ENCODE data around the gene ADAMTS10. TPM values are rescaled to one million over a fixed set of nuclear protein-coding genes. Genes with fewer than 3 reads are reported as not detected.

The ADAMTS10 gene
- total RNA-seq, 1 experiment from 2014 or later, result 26.5 TPM

DNA sequence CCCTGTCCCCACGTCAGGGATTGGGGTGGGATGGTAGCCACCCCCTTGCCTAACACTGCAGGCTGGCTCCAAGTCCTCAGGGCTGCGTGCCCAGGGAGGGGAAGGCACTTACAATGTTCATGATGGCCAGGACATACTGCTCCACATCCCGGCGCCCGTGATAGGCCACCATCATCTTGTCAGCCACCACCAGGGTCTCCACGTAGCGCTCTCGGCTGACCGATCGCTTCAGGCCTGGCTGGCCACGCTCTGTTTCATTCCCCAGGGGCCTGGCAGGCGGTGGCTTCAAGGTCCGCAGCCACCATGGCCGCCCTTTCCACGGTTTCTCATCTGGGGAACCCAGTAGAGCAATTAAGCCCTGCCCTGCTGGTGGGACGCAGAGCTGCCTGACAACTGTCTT lies 9.7 kb downstream of the ADAMTS10 start:
- no peak overlapping the region for H4K91ac ChIP-seq (ENCODE audit: insufficient read length, low read depth, low read length)
- H3K23me2 ChIP-seq (ENCODE audit: insufficient read length, low read depth, low read length, poor library complexity, severe bottlenecking), result no peaks in the 10 kb centered on the region
- no peak overlapping the region for H2AK5ac ChIP-seq (ENCODE audit: insufficient read length, low read length)
- no peak overlapping the region for H2BK20ac ChIP-seq (ENCODE audit: low read depth, low read length, poor library complexity, severe bottlenecking)
- no peak overlapping the region for H4K5ac ChIP-seq (ENCODE audit: insufficient read length, low read depth, low read length)
- Mint-ChIP-seq H3K36me3 (ENCODE audit: insufficient read depth in 1 of 3, low read depth in 3 of 3) (peaks cover 25 to 37% (median 26%) of the 10 kb centered on the region in 3 experiments), H3K9me3 (peaks cover 3 to 5% of the 10 kb centered on the region in 2 experiments; a peak in 3 of 5 replicates), H3K4me3 (no peak overlapping the region), H3K4me1 (no peaks in the 10 kb centered on the region), H3K27me3 (ENCODE audit: low read depth) (peaks cover 3% of the 10 kb centered on the region; the same call in 1 of the 2 replicates), H3K27ac (no peak overlapping the region)
- no peak overlapping the region for H2BK120ac ChIP-seq (ENCODE audit: low read depth, low read length, poor library complexity, severe bottlenecking)
- no peak overlapping the region for H2BK15ac ChIP-seq (ENCODE audit: low read depth, low read length)
- no peak overlapping the region for H3K4me2 ChIP-seq (ENCODE audit: insufficient read depth, insufficient read length, low read length)
- H3K27me3 ChIP-seq (ENCODE audit: insufficient read depth, low read length), result no peaks in the 10 kb centered on the region
- no CpG with 5 or more reads among the region's 16 CpGs for WGBS (ENCODE audit: extremely low coverage, insufficient read length, low lambda C conversion rate)
- no peak overlapping the region for H3K18ac ChIP-seq (ENCODE audit: insufficient read length, low read depth, low read length)
- H3K9me3 ChIP-seq (ENCODE audit: control insufficient read depth, low read depth, low read length), result no peaks in the 10 kb centered on the region
- H3K14ac ChIP-seq (ENCODE audit: insufficient read depth, low read length), result no peak overlapping the region
- no peaks in the 10 kb centered on the region for H3K79me1 ChIP-seq (ENCODE audit: insufficient read depth, low read depth, low read length, poor library complexity, severe bottlenecking)
- TF ChIP-seq, protein P1, sequence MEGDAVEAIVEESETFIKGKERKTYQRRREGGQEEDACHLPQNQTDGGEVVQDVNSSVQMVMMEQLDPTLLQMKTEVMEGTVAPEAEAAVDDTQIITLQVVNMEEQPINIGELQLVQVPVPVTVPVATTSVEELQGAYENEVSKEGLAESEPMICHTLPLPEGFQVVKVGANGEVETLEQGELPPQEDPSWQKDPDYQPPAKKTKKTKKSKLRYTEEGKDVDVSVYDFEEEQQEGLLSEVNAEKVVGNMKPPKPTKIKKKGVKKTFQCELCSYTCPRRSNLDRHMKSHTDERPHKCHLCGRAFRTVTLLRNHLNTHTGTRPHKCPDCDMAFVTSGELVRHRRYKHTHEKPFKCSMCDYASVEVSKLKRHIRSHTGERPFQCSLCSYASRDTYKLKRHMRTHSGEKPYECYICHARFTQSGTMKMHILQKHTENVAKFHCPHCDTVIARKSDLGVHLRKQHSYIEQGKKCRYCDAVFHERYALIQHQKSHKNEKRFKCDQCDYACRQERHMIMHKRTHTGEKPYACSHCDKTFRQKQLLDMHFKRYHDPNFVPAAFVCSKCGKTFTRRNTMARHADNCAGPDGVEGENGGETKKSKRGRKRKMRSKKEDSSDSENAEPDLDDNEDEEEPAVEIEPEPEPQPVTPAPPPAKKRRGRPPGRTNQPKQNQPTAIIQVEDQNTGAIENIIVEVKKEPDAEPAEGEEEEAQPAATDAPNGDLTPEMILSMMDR (conservative IDR thresholded peaks at IDR 0.05), result no peak
- no peaks in the 10 kb centered on the region for H3K79me2 ChIP-seq (ENCODE audit: insufficient read depth, low read length)
- H2AFZ ChIP-seq (ENCODE audit: low read length), result no peak overlapping the region
- H4K8ac ChIP-seq (replicated peaks; ENCODE audit: insufficient read length, low read depth, low read length), result no peak overlapping the region
- no peak overlapping the region for H2BK5ac ChIP-seq (ENCODE audit: insufficient read length, low read length)
- no peaks in the 10 kb centered on the region for H4K20me1 ChIP-seq (ENCODE audit: control insufficient read depth, insufficient read depth, insufficient read length)
- DNase-seq, result no peak
- H3T11ph ChIP-seq (ENCODE audit: low read length), result no peak overlapping the region
- H3K4me1 ChIP-seq (ENCODE audit: insufficient read depth, low read length), result no peaks in the 10 kb centered on the region
- no peak overlapping the region for H3K23ac ChIP-seq (ENCODE audit: insufficient read length, low read depth, low read length)
- H3K27ac ChIP-seq (ENCODE audit: insufficient read length, low read depth, low read length), result no peak overlapping the region
- no peak overlapping the region for H3K56ac ChIP-seq (ENCODE audit: insufficient read length, low read depth, low read length)
- no peak overlapping the region for H2BK12ac ChIP-seq (ENCODE audit: insufficient read length, low read depth, low read length)
- H3K4ac ChIP-seq (ENCODE audit: low read depth, low read length), result no peak overlapping the region
- H3K9ac ChIP-seq (ENCODE audit: extremely low read depth, insufficient read length, low read length), result no peak overlapping the region

All from H9 (cell line).